Transverse colon (tissue), 4 donors: Measurements from ENCODE around the gene REN. TPM values are rescaled to one million over a fixed set of nuclear protein-coding genes. Genes with fewer than 3 reads are reported as not detected.

Experiments
- DNase-seq: peaks from one replicate; pipeline ENCODE4 v3.0.0-alpha.2; 2019
- H3K27ac ChIP-seq, 4 donors: fragments of 200-600 bp; sonication (generic); 2 replicates each; pipeline ENCODE4 v1.5.1; 2016 to 2018; ENCODE audit warnings: inconsistent platforms in 4 of 4
- H3K27me3 ChIP-seq: fragments of 200-600 bp; sonication (generic); 2 replicates; pipeline ENCODE4 v1.5.1; 2017; ENCODE audit warnings: inconsistent platforms
- H3K36me3 ChIP-seq, 4 donors: fragments of 200-600 bp; sonication (generic); 2 replicates each; pipeline ENCODE4 v1.5.1; 2017 to 2019; ENCODE audit warnings: inconsistent platforms in 4 of 4
- H3K4me1 ChIP-seq, 4 donors: fragments of 200-600 bp; sonication (generic); 2 replicates each; pipeline ENCODE4 v1.5.1; 2017 to 2020; ENCODE audit warnings: inconsistent platforms in 4 of 4
- H3K4me3 ChIP-seq, 4 donors: fragments of 200-600 bp; sonication (generic); 1 replicate in 1 of 4; 2 replicates in 3 of 4; pipeline versions ENCODE4 v1.5.1 to v1.6.1; 2017 to 2019; ENCODE audit warnings: inconsistent platforms in 4 of 4
- H3K9me3 ChIP-seq, 2 donors: fragments of 200-600 bp; sonication (generic); 2 replicates each; pipeline ENCODE4 v1.5.1; 2017 to 2019; ENCODE audit warnings: inconsistent platforms in 2 of 2
- CTCF ChIP-seq, 5 experiments: fragments of 200-600 bp in 3 of 5; fragments of 450-650 bp in 2 of 5; sonication (generic) in 3 of 5; IDR thresholded peaks; 1 replicate in 2 of 5; 2 replicates in 3 of 5; pipeline ENCODE4 v1.5.1; 2016 to 2017; ENCODE audit warnings: antibody characterized with exemption in 5 of 5, inconsistent platforms in 3 of 5, mild to moderate bottlenecking in 2 of 5, moderate library complexity in 1 of 5
- EP300 ChIP-seq: sonication (generic); formaldehyde crosslinking; IDR thresholded peaks from one replicate; pipeline ENCODE4 v1.6.1; 2017; ENCODE audit warnings: antibody characterized with exemption, low read depth
- POLR2A ChIP-seq: fragments of 450-650 bp; IDR thresholded peaks from one replicate; pipeline ENCODE4 v1.6.1; 2016; ENCODE audit warnings: antibody characterized with exemption, mild to moderate bottlenecking, moderate library complexity
- POLR2AphosphoS5 ChIP-seq, 3 donors: sonication (generic); formaldehyde crosslinking; IDR thresholded peaks; one replicate each; pipeline ENCODE4 v1.6.1; 2016; ENCODE audit warnings: antibody characterized with exemption in 3 of 3
- WGBS, 2 donors: methylation state at CpG; one replicate each; pipeline ENCODE4 v1.1.5; 2018; ENCODE audit warnings: low coverage in 1 of 2; 5-methylcytosine and 5-hydroxymethylcytosine counted together
- in situ Hi-C, 4 donors: fragments of 200-750 bp; cut with MboI; loops; one replicate each; pipeline versions ENCODE4 v1.15.0 to v1.15.1; 2017; ENCODE audit warnings: low sequenced_read_pairs in 3 of 4, low pct_ligation_motif_present in 1 of 4, low pct_unique_long_range_greater_than_20kb in 1 of 4
- intact Hi-C: fragments of 100-400 bp; cut with DNase I; formaldehyde crosslinking; loops from one replicate; pipeline ENCODE4 v1.15.1; 2023; ENCODE audit warnings: low total_unique reads
- total RNA-seq, 4 donors: library from RNA; depleted of rRNA; stranded (reverse); fragments of >200 nt; gene quantifications; one replicate each; pipeline ENCODE4 v1.1.0, GENCODE V29; 2016

REN gene
- total RNA-seq, 4 donors from 2014 or later: 2.7 TPM; not detected in 3

- no peak overlapping the region for H3K4me3 ChIP-seq
- intact Hi-C loops: no loop called here
- peaks cover 0 to 10% (median 6%) of the 10 kb centered on the region in 4 donors for H3K4me1 ChIP-seq
- peaks cover 40% of the 10 kb centered on the region for H3K27me3 ChIP-seq
- in situ Hi-C loops: no loop called here
- no peak overlapping the region for H3K27ac ChIP-seq
- no peak for DNase-seq
- TF ChIP-seq POLR2AphosphoS5 (IDR thresholded peaks at IDR 0.05) (no peak), POLR2A (no peak), CTCF (IDR thresholded peaks at IDR 0.05) (no peak), EP300 (no peak)
- no peaks in the 10 kb centered on the region for H3K36me3 ChIP-seq
- H3K9me3 ChIP-seq: no peaks in the 10 kb centered on the region
- 54% methylated on average over 2 of the region's 2 CpGs; no CpG with 5 or more reads in 1 of the 2 donors for whole genome bisulfite sequencing, 2 donors
These were observed 27.9 kb upstream of the REN start for GRCh38 chr1:204194080-204194479.

- H3K9me3 ChIP-seq: no peaks in the 10 kb centered on the region
- H3K4me1 ChIP-seq: peaks cover 0 to 10% (median 6%) of the 10 kb centered on the region in 4 donors
- no peak for DNase-seq
- H3K27me3 ChIP-seq: peaks cover 53% of the 10 kb centered on the region
- in situ Hi-C loops (no loop called here), intact Hi-C loops (no loop called here)
- no peak for TF ChIP-seq POLR2A
- no peak overlapping the region for H3K4me3 ChIP-seq
- no peak overlapping the region for H3K27ac ChIP-seq
- H3K36me3 ChIP-seq: no peaks in the 10 kb centered on the region
- WGBS, 2 donors: 71 to 79% methylated on average over 1 to 3 of the region's 3 CpGs
These were observed 26.6 kb upstream of the REN start for GRCh38 chr1:204192589-204193352.

GRCh38 chr1:204192046-204192445, 25.9 kb upstream of the REN start:
- Histone ChIP-seq H3K4me3 (no peak overlapping the region), H3K36me3 (no peaks in the 10 kb centered on the region), H3K27me3 (peaks cover 60% of the 10 kb centered on the region), H3K27ac (no peak overlapping the region), H3K9me3 (no peaks in the 10 kb centered on the region), H3K4me1 (peaks cover 0 to 10% (median 6%) of the 10 kb centered on the region in 4 donors)
- in situ Hi-C loops: no loop called here
- DNase-seq: no peak
- 93 to 100% methylated on average over 2 of the region's 2 CpGs for WGBS, 2 donors
- TF ChIP-seq POLR2AphosphoS5 (IDR thresholded peaks at IDR 0.05) (no peak), POLR2A (no peak), EP300 (no peak), CTCF (IDR thresholded peaks at IDR 0.05) (no peak)
- intact Hi-C loops: no loop called here

GRCh38 chr1:204191456-204191855, 25.3 kb upstream of the REN start:
- in situ Hi-C loops: no loop called here
- Histone ChIP-seq H3K9me3 (no peaks in the 10 kb centered on the region), H3K27ac (no peak overlapping the region), H3K36me3 (no peaks in the 10 kb centered on the region), H3K4me1 (peaks cover 0 to 10% (median 6%) of the 10 kb centered on the region in 4 donors), H3K4me3 (no peak overlapping the region), H3K27me3 (peaks cover 60% of the 10 kb centered on the region)
- intact Hi-C loops: no loop called here
- DNase-seq: no peak
- 61% methylated on average over 7 of the region's 7 CpGs; no CpG with 5 or more reads in 1 of the 2 donors for WGBS, 2 donors
- no peak for TF ChIP-seq POLR2AphosphoS5 (IDR thresholded peaks at IDR 0.05)
- TF ChIP-seq POLR2A: no peak
- TF ChIP-seq EP300: no peak
- no peak for TF ChIP-seq CTCF (IDR thresholded peaks at IDR 0.05)
